ENCODE results near the gene PTCD1.
"Not testable (repeated sequence)": the region's sequence is repeated elsewhere in the genome, so short reads cannot be mapped to it uniquely, and the experiment has no call there.

Gene PTCD1

GRCh38 chr7:99407872-99408378, 30.7 kb downstream of the PTCD1 start:
- no peak for DNase-seq (ENCODE audit: low read depth)

GRCh38 chr7:99406557-99406956, 32.0 kb downstream of the PTCD1 start:
- no peak for DNase-seq (ENCODE audit: low read depth)

- no peak for DNase-seq (ENCODE audit: low read depth)
Measured at GRCh38 chr7:99404977-99405320, 33.6 kb downstream of the PTCD1 start.

- no peak for DNase-seq (ENCODE audit: low read depth)
Measured at GRCh38 chr7:99404235-99404976, 34.2 kb downstream of the PTCD1 start.

GRCh38 chr7:99403764-99404163, 34.8 kb downstream of the PTCD1 start:
- DNase-seq (ENCODE audit: low read depth) = no peak

GRCh38 chr7:99402854-99403253, 35.7 kb downstream of the PTCD1 start:
- no peak for DNase-seq (ENCODE audit: low read depth)

GRCh38 chr7:99399597-99399996, 39.0 kb downstream of the PTCD1 start:
- DNase-seq (ENCODE audit: low read depth) = no peak

- no peak for DNase-seq (ENCODE audit: low read depth)
Measured at GRCh38 chr7:99398891-99399445, 39.6 kb downstream of the PTCD1 start.

- DNase-seq (ENCODE audit: low read depth) = no peak
Measured at GRCh38 chr7:99397297-99397983, 41.2 kb downstream of the PTCD1 start.

GRCh38 chr7:99396418-99397296, 41.9 kb downstream of the PTCD1 start:
- no peak for DNase-seq (ENCODE audit: low read depth)

- DNase-seq (ENCODE audit: low read depth) = no peak
Measured at GRCh38 chr7:99395616-99396327, 42.8 kb downstream of the PTCD1 start.

- DNase-seq (ENCODE audit: low read depth) = no peak
Measured at GRCh38 chr7:99394188-99394502, 44.5 kb downstream of the PTCD1 start.

GRCh38 chr7:99393355-99394187, 45.0 kb downstream of the PTCD1 start:
- no peak for DNase-seq (ENCODE audit: low read depth)

- no peak for DNase-seq (ENCODE audit: low read depth)
Measured at GRCh38 chr7:99392659-99393354, 45.8 kb downstream of the PTCD1 start.

- no peak for DNase-seq (ENCODE audit: low read depth)
Measured at GRCh38 chr7:99392046-99392445, 46.6 kb downstream of the PTCD1 start.

GRCh38 chr7:99390941-99391602, 47.5 kb downstream of the PTCD1 start:
- no peak for DNase-seq (ENCODE audit: low read depth)

GRCh38 chr7:99389772-99390171, 48.8 kb downstream of the PTCD1 start:
- no peak for DNase-seq (ENCODE audit: low read depth)

GRCh38 chr7:99387912-99388311, 50.7 kb downstream of the PTCD1 start:
- no peak for DNase-seq (ENCODE audit: low read depth)

- DNase-seq (ENCODE audit: low read depth) = not testable (repeated sequence)
Measured at GRCh38 chr7:99387239-99387635, 51.4 kb downstream of the PTCD1 start.

All from stimulated activated CD8-positive, alpha-beta memory T cell treated with anti-CD3 and anti-CD28 coated beads, Interleukin-7, amount 100 ng/mL, for 24 hours (primary cell).